Astrocyte (in vitro differentiated cells and primary cell): ENCODE results near the gene PNMA8A.

Experiments used
- EZH2 ChIP-seq: IDR thresholded peaks from 2 replicates; pipeline ENCODE4 v1.6.1; 2012; ENCODE audit warnings: mild to moderate bottlenecking, low read length, inconsistent platforms; ENCODE audit not compliant: insufficient read depth
- TF ChIP-seq, protein P1 (sequence below): IDR thresholded peaks from 2 replicates; pipeline ENCODE4 v1.5.1; 2011; ENCODE audit warnings: low read depth, mild to moderate bottlenecking, inconsistent platforms, low read length, moderate library complexity; ENCODE audit not compliant: insufficient read depth

- TF ChIP-seq, protein P1, sequence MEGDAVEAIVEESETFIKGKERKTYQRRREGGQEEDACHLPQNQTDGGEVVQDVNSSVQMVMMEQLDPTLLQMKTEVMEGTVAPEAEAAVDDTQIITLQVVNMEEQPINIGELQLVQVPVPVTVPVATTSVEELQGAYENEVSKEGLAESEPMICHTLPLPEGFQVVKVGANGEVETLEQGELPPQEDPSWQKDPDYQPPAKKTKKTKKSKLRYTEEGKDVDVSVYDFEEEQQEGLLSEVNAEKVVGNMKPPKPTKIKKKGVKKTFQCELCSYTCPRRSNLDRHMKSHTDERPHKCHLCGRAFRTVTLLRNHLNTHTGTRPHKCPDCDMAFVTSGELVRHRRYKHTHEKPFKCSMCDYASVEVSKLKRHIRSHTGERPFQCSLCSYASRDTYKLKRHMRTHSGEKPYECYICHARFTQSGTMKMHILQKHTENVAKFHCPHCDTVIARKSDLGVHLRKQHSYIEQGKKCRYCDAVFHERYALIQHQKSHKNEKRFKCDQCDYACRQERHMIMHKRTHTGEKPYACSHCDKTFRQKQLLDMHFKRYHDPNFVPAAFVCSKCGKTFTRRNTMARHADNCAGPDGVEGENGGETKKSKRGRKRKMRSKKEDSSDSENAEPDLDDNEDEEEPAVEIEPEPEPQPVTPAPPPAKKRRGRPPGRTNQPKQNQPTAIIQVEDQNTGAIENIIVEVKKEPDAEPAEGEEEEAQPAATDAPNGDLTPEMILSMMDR: no peak
- TF ChIP-seq EZH2: no peak
These were observed 39.9 kb upstream of the PNMA8A start for GRCh38 chr19:46511237-46511636.
